GM12801 (cell line): Measurements from ENCODE around the gene ANKRD39.

Experiments
- CTCF ChIP-seq: IDR thresholded peaks from one replicate; pipeline ENCODE4 v1.5.1; 2011; ENCODE audit warnings: control low read depth; ENCODE audit not compliant: insufficient read length; ENCODE audit errors: extremely low read depth

Gene ANKRD39

DNA sequence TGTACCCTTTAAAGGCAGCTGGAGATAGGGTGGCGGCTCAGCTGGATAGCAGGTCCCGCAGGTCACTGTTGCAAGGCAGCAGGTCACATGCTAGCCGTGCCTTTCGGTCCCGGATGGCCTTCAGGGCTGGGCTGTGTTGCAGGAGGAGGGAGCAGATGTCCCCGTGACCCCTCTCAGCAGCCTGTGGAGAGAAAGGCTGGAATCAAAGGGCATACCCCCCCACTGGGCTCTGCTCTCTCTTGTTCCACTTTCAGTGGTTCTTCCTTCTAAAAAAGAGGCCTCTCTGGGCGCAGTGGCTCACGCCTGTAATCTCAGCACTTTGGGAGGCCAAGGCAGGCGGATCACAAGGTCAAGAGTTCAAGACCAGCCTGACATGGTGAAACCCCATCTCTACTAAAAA lies 9.6 kb downstream of the ANKRD39 start:
- no peak for TF ChIP-seq CTCF

GRCh38 chr2:96847586-96847985 lies 10.2 kb downstream of the ANKRD39 start:
- no peak for TF ChIP-seq CTCF

DNA sequence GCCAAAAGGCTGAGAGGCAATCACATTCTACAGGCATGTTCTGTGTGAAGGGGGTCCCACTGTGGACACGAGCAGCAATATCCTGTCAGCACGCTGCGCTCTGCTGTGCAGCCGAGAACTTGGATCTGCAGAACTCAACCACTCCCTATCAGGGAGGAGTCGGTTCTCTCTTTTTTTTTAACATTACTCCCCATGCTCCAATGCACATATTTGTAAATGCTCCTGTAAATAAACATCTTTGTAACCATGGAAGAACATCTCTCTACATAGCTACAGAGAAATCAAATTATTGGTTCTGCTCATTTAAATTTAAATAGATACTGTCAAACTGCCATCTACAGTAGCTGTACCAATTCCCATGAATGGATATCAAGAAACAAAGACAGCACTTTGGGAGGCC lies 11.0 kb downstream of the ANKRD39 start:
- no peak for TF ChIP-seq CTCF

DNA sequence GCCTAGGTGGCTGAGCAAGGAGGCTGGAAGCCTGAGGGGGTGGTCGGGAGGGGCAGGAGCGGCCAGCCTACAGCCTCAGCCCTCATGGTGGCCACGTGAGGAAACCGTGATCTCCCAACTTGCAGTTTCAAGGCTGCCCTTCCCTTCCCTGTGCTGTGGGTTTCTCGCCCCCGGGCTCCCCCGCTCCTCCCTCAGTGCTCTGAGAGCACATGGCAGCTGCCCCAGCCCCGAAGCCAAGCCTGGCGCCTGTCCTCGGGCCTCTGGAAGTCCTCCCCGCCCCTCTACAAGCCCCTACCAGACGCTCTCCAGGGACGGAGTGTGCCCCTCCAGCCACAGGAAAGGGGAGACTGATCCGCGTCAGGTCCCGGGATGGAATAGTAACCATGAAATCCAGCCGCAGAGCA lies 13.4 kb downstream of the ANKRD39 start:
- TF ChIP-seq CTCF = no peak

DNA sequence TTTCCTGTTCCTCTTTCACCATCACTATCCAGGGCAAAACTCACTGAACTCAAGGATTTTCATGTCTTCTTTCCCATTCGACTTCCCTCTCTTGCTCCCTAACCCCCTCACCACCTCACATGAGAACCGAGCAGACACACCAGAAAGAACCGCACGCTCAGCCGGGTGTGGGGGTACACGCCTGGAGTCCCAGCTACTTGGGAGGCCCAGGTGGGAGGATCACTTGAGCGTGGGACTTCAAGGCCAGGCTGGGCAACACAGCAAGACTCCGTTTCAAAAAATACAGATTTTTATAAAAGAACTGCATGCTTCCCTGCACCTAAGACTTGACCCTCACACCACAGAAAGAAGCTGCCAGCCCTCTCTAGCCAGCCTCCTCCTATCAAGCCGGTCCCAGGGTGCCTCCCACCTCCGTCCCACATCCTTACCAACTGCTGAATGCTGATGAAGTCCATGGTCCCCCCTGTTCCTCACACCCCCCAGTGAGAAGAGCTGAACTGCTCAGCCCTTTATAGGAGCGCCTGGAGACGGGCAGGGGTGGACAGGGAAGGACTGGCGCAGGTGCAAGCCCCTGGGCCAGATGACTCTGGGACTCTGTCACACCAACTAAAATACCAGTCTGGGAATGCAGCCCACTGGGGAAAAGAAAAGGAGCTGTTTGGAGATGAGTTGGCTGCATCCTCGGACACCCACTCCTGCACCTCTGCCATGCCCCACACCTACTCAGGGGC lies 14.1 kb downstream of the ANKRD39 start, which contains the start of gene ANKRD23:
ANKRD23 (minus strand) TSS at position 484 of the 731 bp plus-strand sequence; CDS start at position 455, 29 bp downstream.
- TF ChIP-seq CTCF = no peak

DNA sequence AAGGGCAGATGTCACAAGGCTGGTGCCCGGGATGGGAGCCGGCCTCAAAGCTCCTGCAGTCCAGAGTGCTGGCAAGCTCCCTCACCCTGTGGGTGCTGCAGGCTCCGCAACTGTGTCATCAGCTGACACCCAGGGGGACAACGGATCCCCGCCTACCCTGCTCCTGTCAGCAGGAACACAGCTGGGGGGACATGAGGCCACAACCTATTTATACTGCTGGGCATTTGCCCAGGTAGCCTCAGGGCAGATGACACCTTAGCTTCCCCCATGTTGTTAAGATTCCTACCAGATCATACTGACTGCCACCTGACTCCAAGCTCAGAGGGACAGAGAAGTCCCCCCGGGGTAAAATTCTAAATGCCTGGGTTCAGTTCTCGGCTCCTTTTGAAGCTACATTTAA lies 15.2 kb downstream of the ANKRD39 start:
- no peak for TF ChIP-seq CTCF

DNA sequence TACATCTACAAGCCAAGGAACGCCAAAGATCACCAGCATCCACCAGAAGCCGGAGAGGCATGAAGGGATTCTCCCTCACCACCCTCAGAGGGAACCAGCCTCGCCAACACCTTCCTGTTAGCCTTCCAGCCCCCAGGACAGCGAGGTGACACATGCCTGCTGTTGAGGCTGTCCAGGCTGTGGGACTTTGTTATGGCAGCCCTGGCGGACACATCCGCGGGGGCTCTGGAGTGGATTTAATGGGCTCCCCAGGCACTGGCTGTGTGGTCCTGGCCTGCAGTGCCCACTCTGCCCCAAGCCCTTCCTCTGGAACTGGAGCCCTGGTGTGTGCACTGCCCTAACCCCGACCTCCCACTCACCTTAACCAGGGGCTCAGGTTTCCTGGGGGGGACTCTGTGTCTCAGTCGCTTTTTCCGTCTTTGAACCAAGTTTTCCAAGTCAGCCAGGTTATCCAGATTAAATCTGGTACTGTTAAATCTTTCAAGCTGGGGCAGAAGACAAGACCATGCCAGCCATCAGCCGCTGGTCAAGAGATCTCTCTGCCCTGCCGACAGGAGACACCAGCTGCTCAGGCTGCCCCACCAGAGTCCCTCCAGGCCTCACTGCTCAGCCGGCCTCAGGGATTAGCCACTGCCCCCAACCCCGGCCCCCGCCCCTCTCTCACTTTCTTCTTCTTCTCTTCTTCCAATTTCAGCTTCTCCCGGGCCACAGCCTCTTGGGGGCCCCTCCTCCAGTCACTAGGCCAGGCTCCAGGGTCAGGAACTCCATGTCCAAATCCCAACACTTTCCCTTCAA lies 15.9 kb downstream of the ANKRD39 start:
- no peak for TF ChIP-seq CTCF
